GM23248 (cell line): ENCODE measurements around the gene ATP8B3.

Experiments used
- EZH2 ChIP-seq: fragments of 200-600 bp; sonication (generic); IDR thresholded peaks from 2 replicates; pipeline ENCODE4 v1.6.1; 2018; ENCODE audit warnings: antibody characterized with exemption, mild to moderate bottlenecking; ENCODE audit not compliant: insufficient read depth, poor library complexity, severe bottlenecking
- EZH2phosphoT487 ChIP-seq: fragments of 200-600 bp; sonication (generic); IDR thresholded peaks from 2 replicates; pipeline ENCODE4 v1.6.1; 2018; ENCODE audit warnings: antibody characterized with exemption, moderate library complexity, mild to moderate bottlenecking, low read depth; ENCODE audit not compliant: insufficient read depth

GRCh38 chr19:1775951-1776605, 36.0 kb downstream of the ATP8B3 start:
- no peak for TF ChIP-seq EZH2phosphoT487
- peak; percentile 92 for TF ChIP-seq EZH2
